ENCODE measurements around the gene E4F1. TPM values are rescaled to one million over a fixed set of nuclear protein-coding genes. Genes with fewer than 3 reads are reported as not detected.

E4F1 gene
- total and polyA plus RNA-seq, 4 donors = 4.4 to 19.1 (median 13.7) TPM

GRCh38 chr16:2229632-2230250, 6.3 kb downstream of the E4F1 start (continued):
- TF ChIP-seq ZBTB33 (IDR thresholded peaks at IDR 0.05) (no peak), ATF3 (IDR thresholded peaks at IDR 0.05) (no peak)

GRCh38 chr16:2230376-2230775, 7.0 kb downstream of the E4F1 start:
- Histone ChIP-seq H3K27ac (ENCODE audit: low read depth in 1 of 2, low read length in 2 of 2) (no peak overlapping the region), H3K27me3 (ENCODE audit: control insufficient read depth in 4 of 4, insufficient read depth in 4 of 4, low read length in 3 of 4) (no peaks in the 10 kb centered on the region), H3K9ac (ENCODE audit: low read depth in 1 of 2, low read length in 2 of 2) (no peak overlapping the region), H3K4me1 (ENCODE audit: control insufficient read depth in 4 of 4, insufficient read depth in 4 of 4, low read length in 3 of 4) (peaks cover 5 to 18% (median 13%) of the 10 kb centered on the region in 4 donors), H3K9me3 (ENCODE audit: control insufficient read depth in 4 of 4, low read length in 3 of 4) (no peaks in the 10 kb centered on the region), H3K36me3 (ENCODE audit: control insufficient read depth in 4 of 4, insufficient read depth in 3 of 4, low read depth in 1 of 4, low read length in 3 of 4) (peaks cover 0 to 61% (median 30%) of the 10 kb centered on the region in 4 donors), H3K4me3 (ENCODE audit: low read depth in 1 of 3, low read length in 3 of 3) (no peak overlapping the region)
- DNase-seq (ENCODE audit: low spot score) = no peak
- no peak for TF ChIP-seq NR2F2 (IDR thresholded peaks at IDR 0.05)
- TF ChIP-seq ATF3 (IDR thresholded peaks at IDR 0.05) = no peak
- no peak for TF ChIP-seq MAX (IDR thresholded peaks at IDR 0.05)
- TF ChIP-seq REST (IDR thresholded peaks at IDR 0.05) = no peak
- no peak for TF ChIP-seq HNF4A (conservative IDR thresholded peaks at IDR 0.05)
- WGBS = 93% methylated on average over 13 of the region's 13 CpGs

GRCh38 chr16:2231016-2231931, 7.9 kb downstream of the E4F1 start:
- no peak overlapping the region for H3K9ac ChIP-seq (ENCODE audit: low read depth in 1 of 2, low read length in 2 of 2)
- no peaks in the 10 kb centered on the region for H3K9me3 ChIP-seq (ENCODE audit: control insufficient read depth in 4 of 4, low read length in 3 of 4)
- H3K27ac ChIP-seq (ENCODE audit: low read depth in 1 of 2, low read length in 2 of 2) = no peak overlapping the region
- 94% methylated on average over 29 of the region's 29 CpGs for WGBS
- DNase-seq (ENCODE audit: low spot score) = no peak
- peaks cover 9 to 13% (median 9%) of the 10 kb centered on the region in 4 donors for H3K4me1 ChIP-seq (ENCODE audit: control insufficient read depth in 4 of 4, insufficient read depth in 4 of 4, low read length in 3 of 4)
- no peak overlapping the region for H3K4me3 ChIP-seq (ENCODE audit: low read depth in 1 of 3, low read length in 3 of 3)
- H3K27me3 ChIP-seq (ENCODE audit: control insufficient read depth in 4 of 4, insufficient read depth in 4 of 4, low read length in 3 of 4) = no peaks in the 10 kb centered on the region
- H3K36me3 ChIP-seq (ENCODE audit: control insufficient read depth in 4 of 4, insufficient read depth in 3 of 4, low read depth in 1 of 4, low read length in 3 of 4) = peaks cover 0 to 62% (median 30%) of the 10 kb centered on the region in 4 donors
- TF ChIP-seq TAF1 (conservative IDR thresholded peaks at IDR 0.05) = no peak
- TF ChIP-seq REST (IDR thresholded peaks at IDR 0.05) = no peak
- no peak for TF ChIP-seq RXRA (IDR thresholded peaks at IDR 0.05)
- no peak for TF ChIP-seq HNF4G (IDR thresholded peaks at IDR 0.05)
- no peak for TF ChIP-seq YY1 (IDR thresholded peaks at IDR 0.05)
- no peak for TF ChIP-seq ATF3 (IDR thresholded peaks at IDR 0.05)
- no peak for TF ChIP-seq ZBTB33 (IDR thresholded peaks at IDR 0.05)
- no peak for TF ChIP-seq EGR1 (IDR thresholded peaks at IDR 0.05; ENCODE audit: low read depth in 2 of 2)
- no peak for TF ChIP-seq HNF4A (conservative IDR thresholded peaks at IDR 0.05)
- no peak for TF ChIP-seq FOXA1 (IDR thresholded peaks at IDR 0.05)
- TF ChIP-seq RAD21 (IDR thresholded peaks at IDR 0.05) = no peak
- TF ChIP-seq JUND (IDR thresholded peaks at IDR 0.05) = no peak
